Effector memory CD4-positive, alpha-beta T cell (primary cell): ENCODE data around the gene ZC3HAV1.
A peak's percentile ranks its signal among the peaks of the same experiment; 100 is the strongest.
"Not testable (repeated sequence)": the region's sequence is repeated elsewhere in the genome, so short reads cannot be mapped to it uniquely, and the experiment has no call there.

Experiments used
- DNase-seq, 3 donors: peaks; one replicate each; pipeline ENCODE4 v3.0.0-alpha.2; 2020
- H3K27ac ChIP-seq: 2 replicates; pipeline ENCODE4 v1.7.0; 2013; ENCODE audit warnings: mild to moderate bottlenecking, low read length, moderate library complexity; ENCODE audit not compliant: insufficient read depth, poor library complexity, severe bottlenecking
- H3K27me3 ChIP-seq: replicated peaks from 2 replicates; pipeline ENCODE4 v1.7.0; 2013; ENCODE audit warnings: mild to moderate bottlenecking, low read length; ENCODE audit not compliant: insufficient read depth, control insufficient read depth, poor library complexity, severe bottlenecking
- H3K36me3 ChIP-seq: 2 replicates; pipeline ENCODE4 v1.7.0; 2013; ENCODE audit warnings: mild to moderate bottlenecking, low read length, moderate library complexity; ENCODE audit not compliant: control insufficient read depth, insufficient read depth
- H3K4me1 ChIP-seq: 2 replicates; pipeline ENCODE4 v1.7.0; 2013; ENCODE audit warnings: low read length, mild to moderate bottlenecking; ENCODE audit not compliant: control insufficient read depth, insufficient read depth, poor library complexity, severe bottlenecking
- H3K4me3 ChIP-seq: 2 replicates; pipeline ENCODE4 v1.7.0; 2013; ENCODE audit warnings: low read length, low read depth, mild to moderate bottlenecking; ENCODE audit not compliant: insufficient read depth, poor library complexity, severe bottlenecking
- H3K9me3 ChIP-seq: 2 replicates; pipeline ENCODE4 v1.7.0; 2013; ENCODE audit warnings: mild to moderate bottlenecking, low read length, moderate library complexity; ENCODE audit not compliant: control insufficient read depth

The ZC3HAV1 gene

GRCh38 chr7:139103057-139103815 lies 6.3 kb downstream of the ZC3HAV1 start:
- H3K27me3 ChIP-seq: no peaks in the 10 kb centered on the region
- no peak for DNase-seq
- peaks cover 15% of the 10 kb centered on the region for H3K36me3 ChIP-seq
- H3K27ac ChIP-seq: peak overlapping the region; percentile 70
- peaks cover 31% of the 10 kb centered on the region for H3K4me1 ChIP-seq
- H3K4me3 ChIP-seq: peak overlapping the region; percentile 86
- H3K9me3 ChIP-seq: no peaks in the 10 kb centered on the region

DNA sequence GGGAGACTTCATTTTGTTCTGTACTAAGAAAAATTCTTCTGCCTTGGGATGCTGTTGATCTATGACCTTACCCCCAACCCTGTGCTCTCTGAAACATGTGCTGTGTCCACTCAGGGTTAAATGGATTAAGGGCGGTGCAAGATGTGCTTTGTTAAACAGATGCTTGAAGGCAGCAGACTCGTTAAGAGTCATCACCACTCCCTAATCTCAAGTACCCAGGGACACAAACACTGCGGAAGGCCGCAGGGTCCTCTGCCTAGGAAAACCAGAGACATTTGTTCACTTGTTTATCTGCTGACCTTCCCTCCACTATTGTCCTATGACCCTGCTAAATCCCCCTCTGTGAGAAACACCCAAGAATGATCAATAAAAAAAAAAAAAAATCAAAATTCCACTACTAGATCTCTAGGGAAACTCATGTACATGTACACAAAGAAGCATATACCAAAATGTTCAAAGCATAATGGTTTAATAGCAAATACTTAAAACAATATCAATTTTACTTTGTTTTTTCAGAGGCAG lies 7.8 kb downstream of the ZC3HAV1 start:
- H3K36me3 ChIP-seq, H3K27me3 ChIP-seq, H3K9me3 ChIP-seq, DNase-seq: not testable (repeated sequence)
- peak overlapping the region; percentile 58 for H3K27ac ChIP-seq
- H3K4me1 ChIP-seq: peaks cover 41% of the 10 kb centered on the region
- peak overlapping the region; percentile 42 for H3K4me3 ChIP-seq

GRCh38 chr7:139099172-139099947 lies 10.2 kb downstream of the ZC3HAV1 start:
- DNase-seq: no peak
- H3K27ac ChIP-seq: peak overlapping the region; percentile 43
- no peaks in the 10 kb centered on the region for H3K9me3 ChIP-seq
- H3K36me3 ChIP-seq: peaks cover 7% of the 10 kb centered on the region
- peaks cover 59% of the 10 kb centered on the region for H3K4me1 ChIP-seq
- H3K4me3 ChIP-seq: peak overlapping the region; percentile 9
- H3K27me3 ChIP-seq: no peaks in the 10 kb centered on the region

- Histone ChIP-seq H3K9me3 (no peaks in the 10 kb centered on the region), H3K4me3 (peak overlapping the region; percentile 46), H3K4me1 (peaks cover 77% of the 10 kb centered on the region), H3K36me3 (peaks cover 7% of the 10 kb centered on the region), H3K27me3 (no peaks in the 10 kb centered on the region), H3K27ac (peak overlapping the region; percentile 77)
- DNase-seq: peak; percentile 78 to 83 (median 78)
These were observed 14.3 kb downstream of the ZC3HAV1 start for GRCh38 chr7:139095194-139095659.

GRCh38 chr7:139094596-139094995 lies 14.9 kb downstream of the ZC3HAV1 start:
- Histone ChIP-seq H3K27me3 (no peaks in the 10 kb centered on the region), H3K4me1 (peaks cover 75% of the 10 kb centered on the region), H3K9me3 (no peaks in the 10 kb centered on the region), H3K36me3 (peaks cover 8% of the 10 kb centered on the region), H3K27ac (peak overlapping the region; percentile 77), H3K4me3 (peak overlapping the region; percentile 46)
- DNase-seq: no peak

DNA sequence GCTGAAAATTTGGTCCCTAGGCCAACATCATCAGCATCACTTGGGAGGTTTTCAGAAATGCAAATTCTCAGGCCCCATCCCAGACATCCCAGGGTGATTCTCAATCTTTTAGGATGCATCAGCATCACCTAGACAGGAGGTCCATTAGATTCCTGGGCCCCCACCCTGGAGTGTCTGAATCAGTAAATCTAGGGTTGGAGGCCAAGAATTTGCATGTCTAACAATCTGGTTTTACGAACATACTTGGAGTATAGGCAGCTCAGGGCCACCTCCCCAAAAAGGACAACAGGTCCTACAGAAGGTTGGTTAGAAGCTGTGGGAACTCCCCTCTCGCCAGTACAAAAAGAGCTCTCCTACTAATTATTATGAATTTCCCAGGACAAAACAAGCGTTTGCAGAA lies 15.5 kb downstream of the ZC3HAV1 start:
- DNase-seq: no peak
- Histone ChIP-seq H3K4me3 (peak overlapping the region; percentile 46), H3K4me1 (peaks cover 70% of the 10 kb centered on the region), H3K36me3 (peaks cover 10% of the 10 kb centered on the region), H3K27me3 (no peaks in the 10 kb centered on the region), H3K27ac (peak overlapping the region; percentile 77), H3K9me3 (no peaks in the 10 kb centered on the region)

- Histone ChIP-seq H3K4me3 (peak overlapping the region; percentile 46), H3K27ac (peak overlapping the region; percentile 77), H3K4me1 (peaks cover 65% of the 10 kb centered on the region), H3K36me3 (peaks cover 12% of the 10 kb centered on the region)
- not testable (repeated sequence) for H3K27me3 ChIP-seq, DNase-seq, H3K9me3 ChIP-seq
These were observed 16.0 kb downstream of the ZC3HAV1 start for GRCh38 chr7:139093512-139093911.

GRCh38 chr7:139092090-139092796 lies 17.3 kb downstream of the ZC3HAV1 start:
- no peak for DNase-seq
- Histone ChIP-seq H3K36me3 (peaks cover 20% of the 10 kb centered on the region), H3K4me3 (peak overlapping the region; percentile 29), H3K4me1 (peaks cover 54% of the 10 kb centered on the region), H3K27me3 (no peaks in the 10 kb centered on the region), H3K9me3 (no peaks in the 10 kb centered on the region), H3K27ac (peak overlapping the region; percentile 77)

- Histone ChIP-seq H3K9me3 (no peaks in the 10 kb centered on the region), H3K27ac (peak overlapping the region; percentile 77)
These were observed 17.9 kb downstream of the ZC3HAV1 start for GRCh38 chr7:139091677-139091996.

More at GRCh38 chr7:139091677-139091996, 17.9 kb downstream of the ZC3HAV1 start:
- peaks cover 51% of the 10 kb centered on the region for H3K4me1 ChIP-seq
- no peak for DNase-seq
- no peaks in the 10 kb centered on the region for H3K27me3 ChIP-seq
- peak overlapping the region; percentile 29 for H3K4me3 ChIP-seq
- H3K36me3 ChIP-seq: peaks cover 27% of the 10 kb centered on the region
